Mammary epithelial cell (primary cell): ENCODE data around the gene FAM98C.

Experiments
- CTCF ChIP-seq, 2 donors: IDR thresholded peaks in 1 of 2; conservative IDR thresholded peaks in 1 of 2; 2 replicates each; pipeline ENCODE4 v1.5.1; 2011 to 2012; ENCODE audit warnings: inconsistent platforms in 2 of 2, low read length in 2 of 2, mild to moderate bottlenecking in 2 of 2, control low read depth in 1 of 2, low read depth in 1 of 2; ENCODE audit not compliant: insufficient read depth in 1 of 2; ENCODE audit errors: extremely low read depth in 1 of 2
- EZH2 ChIP-seq: IDR thresholded peaks from 2 replicates; pipeline ENCODE4 v1.6.1; 2012; ENCODE audit warnings: low read length, inconsistent platforms, borderline replicate concordance

- TF ChIP-seq CTCF (conservative IDR thresholded peaks at IDR 0.05 in 1 of 2, IDR thresholded peaks at IDR 0.05 in 1 of 2; ENCODE audit: extremely low read depth in 1 of 2, insufficient read depth in 1 of 2, low read depth in 1 of 2, low read length in 2 of 2) (no peak), EZH2 (no peak)
Measured at GRCh38 chr19:38395381-38396114, 7.3 kb upstream of the FAM98C start.
